Mesendoderm (in vitro differentiated cells): Measurements from ENCODE around the gene ADAMTS19.

Experiments used
- DNase-seq: peaks from one replicate; pipeline ENCODE4 v3.0.0; 2013
- H2AK5ac ChIP-seq: 2 replicates; pipeline ENCODE4 v1.6.1; 2013; ENCODE audit warnings: low read length, inconsistent platforms
- H2BK120ac ChIP-seq: 2 replicates; pipeline ENCODE4 v1.6.1; 2013; ENCODE audit warnings: low read depth, mild to moderate bottlenecking, low read length, moderate library complexity, mixed read lengths
- H2BK15ac ChIP-seq: replicated peaks from 2 replicates; pipeline ENCODE4 v1.6.1; 2013; ENCODE audit warnings: low read depth, mild to moderate bottlenecking, moderate library complexity
- H2BK5ac ChIP-seq: 2 replicates; pipeline ENCODE4 v1.6.1; 2013; ENCODE audit warnings: low read length, inconsistent platforms
- H3K18ac ChIP-seq: 2 replicates; pipeline ENCODE4 v1.6.1; 2013; ENCODE audit warnings: mild to moderate bottlenecking, low read length, mixed read lengths
- H3K23ac ChIP-seq: one replicate; pipeline ENCODE4 v1.6.1; 2013; ENCODE audit warnings: low read length
- H3K27ac ChIP-seq: 2 replicates; pipeline ENCODE4 v1.5.1; 2013; ENCODE audit warnings: low read depth, mild to moderate bottlenecking, inconsistent platforms, low read length, moderate library complexity
- H3K27me3 ChIP-seq: 2 replicates; pipeline ENCODE4 v1.6.1; 2013; ENCODE audit warnings: low read length, control low read depth, mild to moderate bottlenecking, inconsistent platforms; ENCODE audit not compliant: insufficient read depth, poor library complexity
- H3K36me3 ChIP-seq: 2 replicates; pipeline ENCODE4 v1.6.1; 2013; ENCODE audit warnings: low read length, inconsistent platforms; ENCODE audit not compliant: control insufficient read depth, insufficient read depth
- H3K4ac ChIP-seq: one replicate; pipeline ENCODE4 v1.6.1; 2013; ENCODE audit warnings: low read depth, mild to moderate bottlenecking, low read length, moderate library complexity
- H3K4me1 ChIP-seq: 2 replicates; pipeline ENCODE4 v1.6.1; 2013; ENCODE audit warnings: low read depth, low read length, inconsistent platforms; ENCODE audit not compliant: control insufficient read depth
- H3K4me2 ChIP-seq: 2 replicates; pipeline ENCODE4 v1.6.1; 2013; ENCODE audit warnings: low read length
- H3K4me3 ChIP-seq: 2 replicates; pipeline ENCODE4 v1.5.1; 2013; ENCODE audit warnings: mild to moderate bottlenecking, low read length
- H3K56ac ChIP-seq: one replicate; pipeline ENCODE4 v1.6.1; 2013; ENCODE audit warnings: low read length
- H3K79me1 ChIP-seq: 2 replicates; pipeline ENCODE4 v1.6.1; 2013; ENCODE audit warnings: low read length, inconsistent platforms
- H3K79me2 ChIP-seq: 2 replicates; pipeline ENCODE4 v1.6.1; 2013; ENCODE audit warnings: mild to moderate bottlenecking, low read length; ENCODE audit not compliant: control insufficient read depth, insufficient read depth
- H3K9ac ChIP-seq: 2 replicates; pipeline ENCODE4 v1.6.1; 2013; ENCODE audit warnings: low read length, inconsistent platforms
- H4K5ac ChIP-seq: one replicate; pipeline ENCODE4 v1.6.1; 2013; ENCODE audit warnings: low read length
- H4K8ac ChIP-seq: one replicate; pipeline ENCODE4 v1.6.1; 2013; ENCODE audit warnings: low read depth, mild to moderate bottlenecking, control low read depth, low read length, moderate library complexity
- WGBS: extraction: QIAGEN DNeasy Blood & Tissue Kit; methylation state at CpG from one replicate; pipeline ENCODE4 v1.1.7; 2013; ENCODE audit warnings: low lambda C conversion rate, missing lambda C conversion rate; ENCODE audit not compliant: insufficient coverage; ENCODE audit errors: extremely low coverage; 5-methylcytosine and 5-hydroxymethylcytosine counted together

ADAMTS19 gene

DNA sequence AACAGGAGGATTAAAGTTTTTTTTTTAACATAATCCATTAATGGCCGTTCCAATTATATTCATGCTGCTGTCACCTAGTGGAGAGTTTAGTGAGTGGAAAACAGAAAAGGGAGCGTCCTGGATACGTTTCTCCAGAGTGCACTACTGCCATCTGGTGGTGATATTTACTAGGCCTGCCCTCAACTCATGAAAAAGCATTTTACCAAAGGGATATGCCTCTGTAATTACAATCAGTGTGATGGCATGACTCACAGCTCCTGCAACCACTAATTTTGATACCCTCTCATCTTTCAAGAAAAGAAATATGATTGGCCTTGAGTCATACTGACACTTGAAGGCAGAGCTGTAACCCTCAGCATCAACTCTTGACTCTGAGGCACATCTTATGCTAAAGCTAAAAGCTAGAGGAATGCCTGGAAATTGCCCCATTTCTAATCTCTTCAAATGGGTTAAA is 307.9 kb downstream of the ADAMTS19 start:
- Histone ChIP-seq H3K18ac (no peak overlapping the region), H2BK5ac (no peak overlapping the region), H3K23ac (no peak overlapping the region), H4K8ac (no peak overlapping the region), H2AK5ac (no peak overlapping the region), H3K4me1 (no peaks in the 10 kb centered on the region), H3K36me3 (no peaks in the 10 kb centered on the region), H3K27ac (no peak overlapping the region), H3K56ac (peak overlapping the region; percentile 59), H2BK15ac (no peak overlapping the region), H3K79me2 (no peaks in the 10 kb centered on the region), H3K4ac (no peak overlapping the region), H3K79me1 (no peaks in the 10 kb centered on the region), H4K5ac (no peak overlapping the region), H2BK120ac (no peak overlapping the region), H3K4me3 (no peak overlapping the region), H3K4me2 (no peak overlapping the region), H3K9ac (no peak overlapping the region), H3K27me3 (no peaks in the 10 kb centered on the region)
- no CpG with 5 or more reads among the region's 3 CpGs for WGBS
- DNase-seq: peak; percentile 91

DNA sequence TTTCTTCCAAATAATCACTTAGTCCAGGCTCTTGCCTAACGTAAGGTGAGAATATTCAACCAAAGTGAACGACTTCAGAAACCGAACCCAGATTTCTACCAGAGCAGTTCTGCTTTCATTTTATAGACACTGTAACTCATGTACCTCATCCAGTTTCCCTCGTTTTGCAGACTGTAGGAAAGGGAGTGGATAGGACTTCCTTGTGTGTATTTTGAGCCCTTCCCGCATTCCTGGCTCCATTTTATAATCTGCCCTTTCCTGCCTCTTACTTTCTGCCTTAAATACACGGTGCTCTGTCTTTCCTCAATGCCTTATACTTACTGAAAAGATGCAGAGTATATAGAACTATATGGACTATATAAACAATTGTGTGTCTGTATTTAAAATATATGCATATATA is 308.6 kb downstream of the ADAMTS19 start:
- DNase-seq: no peak
- H2BK5ac ChIP-seq: no peak overlapping the region
- no peak overlapping the region for H2AK5ac ChIP-seq
- H3K36me3 ChIP-seq: no peaks in the 10 kb centered on the region
- H2BK120ac ChIP-seq: no peak overlapping the region
- H3K23ac ChIP-seq: no peak overlapping the region
- peak overlapping the region; percentile 2 for H3K56ac ChIP-seq
- no peak overlapping the region for H4K8ac ChIP-seq
- H3K9ac ChIP-seq: no peak overlapping the region
- WGBS: no CpG with 5 or more reads among the region's 6 CpGs
- H3K4me2 ChIP-seq: no peak overlapping the region
- H3K79me1 ChIP-seq: no peaks in the 10 kb centered on the region
- H3K27ac ChIP-seq: no peak overlapping the region
- no peak overlapping the region for H4K5ac ChIP-seq
- no peaks in the 10 kb centered on the region for H3K27me3 ChIP-seq
- H3K4ac ChIP-seq: no peak overlapping the region
- H2BK15ac ChIP-seq: no peak overlapping the region
- H3K4me3 ChIP-seq: no peak overlapping the region
- no peaks in the 10 kb centered on the region for H3K79me2 ChIP-seq
- no peak overlapping the region for H3K18ac ChIP-seq
- no peaks in the 10 kb centered on the region for H3K4me1 ChIP-seq

DNA sequence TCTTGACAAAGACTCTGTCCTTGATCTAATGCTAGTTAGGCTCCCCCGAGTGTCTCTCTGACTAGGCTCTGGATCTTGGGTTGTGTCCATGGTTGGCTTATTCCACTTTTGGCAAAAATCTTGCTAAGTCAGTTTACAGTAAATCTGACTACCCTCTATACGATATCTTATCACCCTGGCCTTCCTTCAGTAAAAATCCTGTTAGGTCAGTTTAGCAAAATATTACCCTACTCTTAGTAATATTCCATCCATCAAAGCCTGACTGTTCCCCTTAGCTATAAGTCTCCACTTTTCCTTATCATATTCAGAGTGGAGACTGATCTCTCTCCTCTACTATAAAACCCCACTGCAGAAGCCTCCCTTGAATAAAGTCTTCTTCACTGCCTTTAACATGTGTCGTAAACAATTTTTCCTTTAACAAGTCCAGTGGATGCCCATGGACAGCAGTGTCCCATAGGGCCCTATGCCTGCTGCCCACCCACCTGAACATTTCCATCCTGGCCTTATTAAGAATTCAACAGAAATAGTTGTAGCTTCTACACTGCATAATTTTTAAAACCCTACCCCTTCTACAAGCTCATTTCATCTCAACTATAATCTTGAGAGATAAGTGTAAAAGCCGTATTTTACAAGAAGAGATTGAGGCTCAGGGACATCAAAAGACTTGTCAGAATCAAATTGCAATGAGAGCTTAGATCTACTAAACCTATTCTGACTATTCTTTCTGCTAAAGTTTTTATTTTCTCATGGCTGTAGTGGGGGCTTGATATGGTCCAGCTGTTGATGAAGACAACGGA is 310.1 kb downstream of the ADAMTS19 start:
- no peak overlapping the region for H3K9ac ChIP-seq
- no peaks in the 10 kb centered on the region for H3K4me1 ChIP-seq
- no peak overlapping the region for H3K4ac ChIP-seq
- no peak overlapping the region for H3K23ac ChIP-seq
- no peak overlapping the region for H2BK120ac ChIP-seq
- H2BK15ac ChIP-seq: no peak overlapping the region
- no peak overlapping the region for H3K18ac ChIP-seq
- no peaks in the 10 kb centered on the region for H3K36me3 ChIP-seq
- no peaks in the 10 kb centered on the region for H3K27me3 ChIP-seq
- WGBS: no CpG with 5 or more reads among the region's 5 CpGs
- H3K56ac ChIP-seq: no peak overlapping the region
- H3K79me1 ChIP-seq: no peaks in the 10 kb centered on the region
- H3K4me2 ChIP-seq: no peak overlapping the region
- no peaks in the 10 kb centered on the region for H3K79me2 ChIP-seq
- H3K4me3 ChIP-seq: no peak overlapping the region
- H2BK5ac ChIP-seq: no peak overlapping the region
- H3K27ac ChIP-seq: no peak overlapping the region
- no peak overlapping the region for H2AK5ac ChIP-seq
- DNase-seq: no peak
- H4K5ac ChIP-seq: no peak overlapping the region
- H4K8ac ChIP-seq: no peak overlapping the region

DNA sequence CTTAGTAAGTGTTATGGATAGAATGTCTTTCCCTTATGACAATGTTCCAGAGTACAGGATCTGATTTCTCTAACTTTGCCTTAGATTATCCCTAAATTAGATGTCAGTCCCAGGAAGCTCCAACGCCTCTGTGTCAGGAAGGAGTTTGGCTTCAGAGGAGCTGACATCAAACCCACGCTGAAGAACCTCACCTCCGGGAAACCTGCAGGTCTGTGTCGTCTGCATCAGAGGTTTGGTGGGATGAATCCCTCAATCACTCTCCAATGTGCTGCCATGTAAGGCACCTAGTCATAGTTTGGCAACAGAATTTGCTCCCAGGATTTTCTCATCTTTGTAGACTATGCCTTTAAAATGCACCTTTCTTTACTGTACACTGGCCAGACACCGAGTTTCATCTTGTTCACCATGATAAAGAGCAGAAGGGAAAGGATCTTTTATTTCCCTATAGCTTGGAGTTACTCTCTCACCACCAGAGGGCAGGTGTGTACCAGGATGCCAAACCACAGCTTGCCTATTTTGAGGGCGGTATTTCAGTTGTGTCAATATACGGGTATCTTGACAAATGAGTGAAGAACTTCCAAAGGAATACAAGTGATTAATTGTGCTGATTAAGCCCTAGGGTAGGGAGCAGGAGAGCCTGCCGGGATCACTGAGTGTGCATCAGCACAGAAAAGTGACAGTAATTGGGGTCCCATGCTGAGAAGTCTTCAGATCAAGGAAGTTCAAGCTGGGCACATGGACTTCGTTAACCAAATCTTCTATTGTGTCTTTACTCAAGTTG is 311.1 kb downstream of the ADAMTS19 start:
- no peaks in the 10 kb centered on the region for H3K27me3 ChIP-seq
- no peak overlapping the region for H3K4me2 ChIP-seq
- H4K5ac ChIP-seq: no peak overlapping the region
- H3K27ac ChIP-seq: no peak overlapping the region
- peak overlapping the region; percentile 44 for H3K56ac ChIP-seq
- no peak overlapping the region for H3K4me3 ChIP-seq
- H2AK5ac ChIP-seq: no peak overlapping the region
- H3K4ac ChIP-seq: no peak overlapping the region
- H4K8ac ChIP-seq: no peak overlapping the region
- DNase-seq: peak; percentile 75
- no peaks in the 10 kb centered on the region for H3K79me1 ChIP-seq
- WGBS: no CpG with 5 or more reads among the region's 9 CpGs
- no peak overlapping the region for H3K23ac ChIP-seq
- H3K4me1 ChIP-seq: no peaks in the 10 kb centered on the region
- H3K18ac ChIP-seq: no peak overlapping the region
- no peak overlapping the region for H3K9ac ChIP-seq
- no peaks in the 10 kb centered on the region for H3K36me3 ChIP-seq
- H2BK120ac ChIP-seq: no peak overlapping the region
- no peaks in the 10 kb centered on the region for H3K79me2 ChIP-seq
- H2BK15ac ChIP-seq: no peak overlapping the region
- no peak overlapping the region for H2BK5ac ChIP-seq

DNA sequence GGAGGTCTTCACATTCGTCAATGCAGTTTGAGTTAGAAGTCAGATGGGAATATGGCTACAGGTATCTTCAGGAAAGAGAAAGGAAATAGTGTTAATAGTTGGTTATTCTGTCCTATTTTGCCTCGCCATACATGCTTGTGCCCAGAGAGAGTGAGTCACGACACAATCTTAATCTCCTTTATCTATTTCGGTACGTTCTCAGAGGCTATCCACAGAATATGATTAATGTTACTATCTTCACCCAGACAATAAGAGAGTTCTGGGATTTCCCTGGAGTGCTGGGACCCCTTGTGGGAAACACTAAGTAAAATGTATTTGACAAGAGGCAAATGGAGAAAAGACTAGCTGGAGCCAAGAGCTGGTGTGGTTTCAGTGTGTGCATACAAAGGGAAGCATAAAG is 313.3 kb downstream of the ADAMTS19 start:
- no peaks in the 10 kb centered on the region for H3K79me1 ChIP-seq
- no peak overlapping the region for H4K8ac ChIP-seq
- no peak overlapping the region for H3K9ac ChIP-seq
- no peak overlapping the region for H3K18ac ChIP-seq
- no peak overlapping the region for H2BK120ac ChIP-seq
- whole genome bisulfite sequencing: no CpG with 5 or more reads among the region's 5 CpGs
- no peak overlapping the region for H3K4ac ChIP-seq
- no peak for DNase-seq
- no peak overlapping the region for H3K4me2 ChIP-seq
- H4K5ac ChIP-seq: no peak overlapping the region
- H3K27ac ChIP-seq: no peak overlapping the region
- H2BK5ac ChIP-seq: no peak overlapping the region
- no peak overlapping the region for H2BK15ac ChIP-seq
- H3K4me1 ChIP-seq: no peaks in the 10 kb centered on the region
- H3K27me3 ChIP-seq: no peaks in the 10 kb centered on the region
- no peak overlapping the region for H3K23ac ChIP-seq
- no peak overlapping the region for H3K4me3 ChIP-seq
- H3K36me3 ChIP-seq: no peaks in the 10 kb centered on the region
- no peak overlapping the region for H2AK5ac ChIP-seq
- no peak overlapping the region for H3K56ac ChIP-seq
- no peaks in the 10 kb centered on the region for H3K79me2 ChIP-seq
